Astrocyte of the spinal cord (primary cell): ENCODE results near the gene NPSR1.

Experiments used
- DNase-seq: peaks from one replicate; pipeline ENCODE4 v3.0.0; 2011; ENCODE audit warnings: low read depth, low spot score
- H3K4me3 ChIP-seq: 2 replicates; pipeline ENCODE4 v1.5.1; 2011; ENCODE audit warnings: low read depth, mild to moderate bottlenecking, low read length, moderate library complexity
- in situ Hi-C: cut with HindIII; loops from 2 replicates; pipeline ENCODE4 v1.10.0; 2017; ENCODE audit warnings: low sequenced_read_pairs
- TF ChIP-seq, protein P1 (sequence below): IDR thresholded peaks from 2 replicates; pipeline ENCODE4 v1.5.1; 2012; ENCODE audit warnings: low read depth, mild to moderate bottlenecking, low read length, inconsistent platforms

The NPSR1 gene

GRCh38 chr7:34841326-34841725, 183.3 kb downstream of the NPSR1 start:
- in situ Hi-C loops: no loop called here
- no peak for DNase-seq
- TF ChIP-seq, protein P1, sequence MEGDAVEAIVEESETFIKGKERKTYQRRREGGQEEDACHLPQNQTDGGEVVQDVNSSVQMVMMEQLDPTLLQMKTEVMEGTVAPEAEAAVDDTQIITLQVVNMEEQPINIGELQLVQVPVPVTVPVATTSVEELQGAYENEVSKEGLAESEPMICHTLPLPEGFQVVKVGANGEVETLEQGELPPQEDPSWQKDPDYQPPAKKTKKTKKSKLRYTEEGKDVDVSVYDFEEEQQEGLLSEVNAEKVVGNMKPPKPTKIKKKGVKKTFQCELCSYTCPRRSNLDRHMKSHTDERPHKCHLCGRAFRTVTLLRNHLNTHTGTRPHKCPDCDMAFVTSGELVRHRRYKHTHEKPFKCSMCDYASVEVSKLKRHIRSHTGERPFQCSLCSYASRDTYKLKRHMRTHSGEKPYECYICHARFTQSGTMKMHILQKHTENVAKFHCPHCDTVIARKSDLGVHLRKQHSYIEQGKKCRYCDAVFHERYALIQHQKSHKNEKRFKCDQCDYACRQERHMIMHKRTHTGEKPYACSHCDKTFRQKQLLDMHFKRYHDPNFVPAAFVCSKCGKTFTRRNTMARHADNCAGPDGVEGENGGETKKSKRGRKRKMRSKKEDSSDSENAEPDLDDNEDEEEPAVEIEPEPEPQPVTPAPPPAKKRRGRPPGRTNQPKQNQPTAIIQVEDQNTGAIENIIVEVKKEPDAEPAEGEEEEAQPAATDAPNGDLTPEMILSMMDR: no peak
- no peak overlapping the region for H3K4me3 ChIP-seq

GRCh38 chr7:34842782-34843181, 184.8 kb downstream of the NPSR1 start:
- in situ Hi-C loops: no loop called here
- TF ChIP-seq, protein P1: no peak
- peak; percentile 53 for DNase-seq
- no peak overlapping the region for H3K4me3 ChIP-seq

- no peak overlapping the region for H3K4me3 ChIP-seq
- DNase-seq: no peak
- in situ Hi-C loops: no loop called here
- TF ChIP-seq, protein P1: no peak
Observed at GRCh38 chr7:34844406-34844805, 186.4 kb downstream of the NPSR1 start.

GRCh38 chr7:34844936-34845665, 187.1 kb downstream of the NPSR1 start:
- DNase-seq: no peak
- TF ChIP-seq, protein P1: no peak
- in situ Hi-C loops: no loop called here
- no peak overlapping the region for H3K4me3 ChIP-seq

DNA sequence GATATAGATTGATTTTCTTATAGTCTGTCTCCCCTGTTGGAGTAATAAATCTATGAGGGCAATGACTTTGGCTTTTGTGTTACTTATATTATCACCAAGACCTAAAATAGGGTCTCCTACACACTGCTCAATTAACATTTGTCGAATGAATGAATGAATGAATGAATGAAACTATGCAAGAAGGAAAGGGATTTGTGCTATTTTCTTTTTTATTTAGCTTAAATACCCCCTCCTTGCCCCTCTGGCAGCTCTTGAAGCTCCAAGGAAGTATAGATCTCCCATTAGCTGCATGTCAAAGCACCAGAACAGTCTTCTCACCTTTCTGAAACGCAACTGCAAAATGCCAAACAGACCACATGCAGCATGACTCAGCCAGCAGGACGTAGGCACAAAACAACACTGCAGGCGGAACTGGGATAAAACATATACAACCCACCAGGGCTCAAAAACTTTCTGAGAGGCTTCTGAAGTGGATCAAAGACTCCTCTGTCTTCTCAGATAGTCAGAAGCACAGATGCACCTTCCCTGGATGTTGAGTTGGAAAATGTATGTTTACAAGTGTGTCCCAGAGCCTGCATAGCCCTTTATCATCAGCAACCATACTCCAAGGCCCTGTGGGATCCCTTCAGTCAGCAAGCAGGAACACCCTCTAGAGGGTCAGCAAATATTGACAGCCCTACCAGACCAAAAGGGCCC, 187.8 kb downstream of the NPSR1 start:
- peak; percentile 44 for DNase-seq
- in situ Hi-C loops: no loop called here
- no peak overlapping the region for H3K4me3 ChIP-seq
- TF ChIP-seq, protein P1: no peak

DNA sequence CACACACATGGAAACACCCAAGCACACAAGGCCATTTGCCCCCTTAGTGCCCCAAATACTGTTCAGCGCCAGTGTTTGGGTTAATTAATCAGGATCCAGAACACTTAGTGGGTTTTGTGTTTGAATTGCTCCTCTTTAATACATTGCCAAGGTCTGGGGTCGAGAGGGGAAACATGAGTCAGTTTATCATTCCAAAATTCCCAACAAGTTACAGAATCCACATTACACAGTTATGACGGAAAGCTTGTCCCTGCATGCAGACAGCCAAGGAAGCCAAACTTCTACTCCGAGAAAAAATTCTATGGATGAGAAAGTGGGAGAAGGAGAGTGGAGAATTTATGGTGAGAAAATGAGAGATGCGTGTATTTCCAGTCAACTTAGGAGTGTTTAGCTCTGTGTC, 189.0 kb downstream of the NPSR1 start:
- DNase-seq: no peak
- in situ Hi-C loops: no loop called here
- TF ChIP-seq, protein P1: no peak
- no peak overlapping the region for H3K4me3 ChIP-seq
